ENCODE data around the gene DGKI. TPM values are rescaled to one million over a fixed set of nuclear protein-coding genes. Genes with fewer than 3 reads are reported as not detected.

The DGKI gene
- total and polyA plus RNA-seq, 9 of the 15 experiments (the other 6 are each of a cell fraction or from before 2014, with no cell fraction given) = 0.11 to 0.54 (median 0.15) TPM; not detected in 5

- DNase-seq (ENCODE audit: extremely low read depth in 1 of 4, low spot score in 3 of 4) = no peak
- H3K27me3 ChIP-seq (ENCODE audit: control insufficient read depth in 2 of 2, insufficient read depth in 2 of 2, low read length in 2 of 2) = no peaks in the 10 kb centered on the region
- no peaks in the 10 kb centered on the region for H4K20me1 ChIP-seq (replicated peaks; ENCODE audit: control insufficient read depth, insufficient read depth, low read length)
- intact Hi-C loops (cut with micrococcal nuclease) (no loop called here), in situ Hi-C loops (cut with MboI) (no loop called here)
- POLR2A ChIA-PET = interaction anchor here (0.7 to 1.0 kb wide), 2 partner anchors 8 to 1984 kb away, joined by 3 read pairs; no protein-coding TSS in a partner anchor
- CTCF ChIA-PET (ENCODE audit: low intra/inter-chr PET ratio) = no interaction called here
- no peak overlapping the region for H2AFZ ChIP-seq (ENCODE audit: low read depth, low read length)
- H3K4me3 ChIP-seq = no peak overlapping the region
- no peaks in the 10 kb centered on the region for H3K4me1 ChIP-seq (replicated peaks in 1 of 2; ENCODE audit: control insufficient read depth in 2 of 2, insufficient read depth in 2 of 2, low read length in 2 of 2)
- no peaks in the 10 kb centered on the region for H3K79me2 ChIP-seq (ENCODE audit: control insufficient read depth, insufficient read depth, low read length)
- H3K4me2 ChIP-seq (ENCODE audit: insufficient read depth, low read length) = no peak overlapping the region
- FAIRE-seq = no peak
- no TSS peak for BruUV-seq (replicated peaks)
- H3K9ac ChIP-seq (ENCODE audit: insufficient read depth in 1 of 2, low read depth in 2 of 2, low read length in 2 of 2) = no peak overlapping the region
- no peaks in the 10 kb centered on the region for H3K9me3 ChIP-seq (replicated peaks; ENCODE audit: control insufficient read depth, insufficient read depth, low read depth, low read length)
- no peak overlapping the region for H3K27ac ChIP-seq (ENCODE audit: extremely low read depth, low read depth, low read length)
- no peak for ATAC-seq
- no peaks in the 10 kb centered on the region for H3K9me1 ChIP-seq (ENCODE audit: control insufficient read depth, insufficient read depth, low read length)
- WGBS (ENCODE audit: insufficient coverage, low coverage, missing lambda C conversion rate) = 0% methylated on average over 2 of the region's 2 CpGs
- H3K36me3 ChIP-seq (ENCODE audit: control insufficient read depth, insufficient read depth, low read length) = no peaks in the 10 kb centered on the region
- TF ChIP-seq SREBF2 (CRISPR knock-in tag; IDR thresholded peaks at IDR 0.05) (no peak), ZFP91 (CRISPR knock-in tag; IDR thresholded peaks at IDR 0.05) (no peak), TAF15 (IDR thresholded peaks at IDR 0.05; ENCODE audit: low read depth, low read length) (no peak), ZNF75A (CRISPR knock-in tag; IDR thresholded peaks at IDR 0.05) (no peak), RHOXF2B (CRISPR knock-in tag; conservative IDR thresholded peaks at IDR 0.05) (no peak), ZKSCAN8 (CRISPR knock-in tag; IDR thresholded peaks at IDR 0.05) (no peak), KDM2B (CRISPR knock-in tag; IDR thresholded peaks at IDR 0.05) (no peak), CTCFL (IDR thresholded peaks at IDR 0.05; ENCODE audit: borderline replicate concordance, insufficient read depth, low read depth, low read length, poor library complexity, severe bottlenecking) (no peak), CHD1 (IDR thresholded peaks at IDR 0.05; ENCODE audit: low read length) (no peak)
- TF ChIP-seq, protein P1, sequence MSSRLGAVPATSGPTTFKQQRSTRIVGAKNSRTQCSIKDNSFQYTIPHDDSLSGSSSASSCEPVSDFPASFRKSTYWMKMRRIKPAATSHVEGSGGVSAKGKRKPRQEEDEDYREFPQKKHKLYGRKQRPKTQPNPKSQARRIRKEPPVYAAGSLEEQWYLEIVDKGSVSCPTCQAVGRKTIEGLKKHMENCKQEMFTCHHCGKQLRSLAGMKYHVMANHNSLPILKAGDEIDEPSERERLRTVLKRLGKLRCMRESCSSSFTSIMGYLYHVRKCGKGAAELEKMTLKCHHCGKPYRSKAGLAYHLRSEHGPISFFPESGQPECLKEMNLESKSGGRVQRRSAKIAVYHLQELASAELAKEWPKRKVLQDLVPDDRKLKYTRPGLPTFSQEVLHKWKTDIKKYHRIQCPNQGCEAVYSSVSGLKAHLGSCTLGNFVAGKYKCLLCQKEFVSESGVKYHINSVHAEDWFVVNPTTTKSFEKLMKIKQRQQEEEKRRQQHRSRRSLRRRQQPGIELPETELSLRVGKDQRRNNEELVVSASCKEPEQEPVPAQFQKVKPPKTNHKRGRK (tag; IDR thresholded peaks at IDR 0.05) = no peak
Measured at GRCh38 chr7:137732168-137732567, 114.6 kb downstream of the DGKI start.
